GM21447 (cell line): ENCODE data around the gene KIF6.

Experiments used
- ATAC-seq: cut with Tn5 transposase; IDR thresholded peaks from one replicate; pipeline ENCODE4 v1.9.1; 2021; ENCODE audit not compliant: unreplicated experiment

The KIF6 gene

GRCh38 chr6:39602601-39603519 lies 122.3 kb downstream of the KIF6 start:
- ATAC-seq: no peak

DNA sequence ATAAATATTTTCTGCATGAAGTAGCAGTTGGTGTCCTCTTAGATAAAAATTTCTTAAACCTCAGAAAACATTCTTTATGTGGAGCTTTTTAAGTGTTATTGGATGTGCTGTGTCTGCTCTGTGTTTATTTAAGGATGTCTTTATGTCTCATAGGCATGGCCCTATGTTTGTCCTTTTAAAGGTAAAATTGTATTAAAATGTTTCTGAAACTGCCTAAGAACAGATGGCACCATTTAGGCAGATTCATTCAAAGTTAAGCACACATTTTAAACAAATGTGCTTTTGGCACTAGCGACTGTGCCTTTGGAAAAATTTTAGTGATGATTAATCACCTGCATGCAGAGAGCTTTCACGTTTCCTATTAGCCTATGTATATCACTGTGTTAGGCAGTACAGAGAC lies 125.2 kb downstream of the KIF6 start:
- no peak for ATAC-seq

GRCh38 chr6:39599341-39599740 lies 125.9 kb downstream of the KIF6 start:
- ATAC-seq: no peak

GRCh38 chr6:39594285-39594684 lies 130.9 kb downstream of the KIF6 start:
- no peak for ATAC-seq

DNA sequence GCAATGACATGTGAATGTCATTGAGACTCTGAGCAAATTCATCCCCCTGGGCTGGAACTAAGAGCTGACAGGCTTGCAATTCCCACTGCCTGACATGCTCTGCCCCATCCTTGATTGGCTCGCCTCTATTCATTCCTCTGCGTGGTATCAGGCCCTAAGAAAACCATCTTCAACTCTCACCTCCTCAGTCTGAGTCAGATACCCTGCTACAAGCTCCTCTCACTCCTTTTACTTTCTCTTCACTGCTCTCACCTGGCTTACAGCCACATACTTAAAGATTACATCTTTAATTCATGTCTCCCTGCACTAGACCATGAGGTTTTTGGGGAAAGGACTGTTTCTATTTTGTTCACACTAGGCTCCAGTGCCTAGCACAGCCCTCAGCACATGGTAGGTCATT lies 131.6 kb downstream of the KIF6 start:
- no peak for ATAC-seq

DNA sequence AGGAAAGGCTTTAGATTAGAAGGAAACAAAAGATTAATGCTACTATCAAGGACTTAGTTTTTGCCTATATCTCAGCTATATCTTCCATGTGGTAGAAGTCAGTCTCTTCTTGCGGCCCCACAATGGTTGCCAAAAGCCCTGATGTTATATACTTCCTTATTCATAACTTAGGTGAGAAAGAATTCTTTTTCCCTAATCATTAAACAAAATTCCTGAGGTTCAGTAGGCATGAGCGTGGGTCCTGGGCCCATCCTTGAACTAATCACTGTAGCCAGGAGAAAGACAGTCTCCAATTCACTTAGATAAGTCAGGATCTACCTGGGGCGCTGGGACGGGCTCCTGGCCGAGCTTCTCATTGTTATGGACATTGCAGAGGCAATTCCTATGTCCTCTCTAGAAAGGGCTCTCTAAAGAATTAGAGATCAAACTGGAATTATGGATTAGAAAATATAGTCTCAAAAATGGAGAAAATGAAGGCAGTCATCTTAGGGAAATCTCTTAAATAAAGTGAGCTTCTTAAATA lies 134.3 kb downstream of the KIF6 start:
- no peak for ATAC-seq

- ATAC-seq: no peak
Measured at GRCh38 chr6:39587080-39587479, 138.1 kb downstream of the KIF6 start.

- ATAC-seq: no peak
Measured at GRCh38 chr6:39585641-39586040, 139.6 kb downstream of the KIF6 start.

DNA sequence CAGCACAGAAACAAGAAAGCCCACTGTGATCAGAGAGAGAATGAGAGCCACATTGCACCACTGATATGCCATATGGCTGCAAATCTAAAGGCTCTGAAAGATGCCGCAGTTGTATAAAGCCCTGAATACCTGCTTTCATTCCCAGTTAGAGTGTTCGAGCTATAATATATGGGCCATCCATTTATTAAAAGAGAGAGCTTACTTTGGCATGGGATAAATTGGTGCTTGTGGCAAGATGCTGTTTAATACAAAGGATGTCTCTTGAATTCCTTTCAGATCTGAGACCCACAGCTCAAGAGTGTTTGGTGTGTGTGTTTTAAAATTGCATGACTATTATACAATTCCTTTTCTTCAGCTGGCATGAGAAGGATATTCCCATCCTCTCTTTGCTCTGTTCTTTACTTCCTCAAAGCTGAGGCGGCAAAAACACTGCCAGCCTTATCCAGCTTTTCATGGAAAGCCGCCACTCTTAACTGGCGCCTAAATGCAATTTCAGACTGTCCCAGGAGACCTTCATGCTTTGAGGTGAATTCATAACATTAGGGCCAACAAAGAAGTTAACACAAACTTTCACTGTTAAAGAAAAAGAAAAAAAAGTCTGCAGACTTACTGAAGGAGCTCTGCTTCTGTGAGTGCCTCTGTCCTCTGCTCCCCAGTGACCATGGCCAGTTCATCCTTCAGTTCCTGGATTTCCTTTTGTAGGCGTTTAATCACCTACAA lies 147.6 kb downstream of the KIF6 start:
- ATAC-seq: no peak

- no peak for ATAC-seq
Measured at GRCh38 chr6:39576556-39577303, 148.5 kb downstream of the KIF6 start.

- ATAC-seq: no peak
Measured at GRCh38 chr6:39574991-39575390, 150.2 kb downstream of the KIF6 start.

DNA sequence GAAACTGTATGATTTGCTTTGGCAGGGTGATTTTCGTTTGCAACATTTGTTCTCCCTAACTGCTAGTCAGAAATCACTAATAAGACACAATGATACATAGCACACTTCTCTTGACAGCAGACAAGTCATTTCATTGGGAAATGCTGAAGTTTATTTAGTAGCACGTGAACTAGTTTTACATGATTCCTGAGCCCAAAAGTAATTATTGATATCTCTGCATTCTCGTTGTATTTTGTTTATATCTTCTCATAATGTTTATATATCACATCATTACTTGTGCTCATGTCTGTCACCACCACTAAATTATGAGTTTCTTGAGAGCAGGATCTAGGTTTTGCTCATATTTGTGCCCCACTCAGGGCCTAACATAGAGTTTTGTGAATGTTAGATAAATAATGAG lies 151.7 kb downstream of the KIF6 start:
- ATAC-seq: no peak

GRCh38 chr6:39572661-39573340 lies 152.4 kb downstream of the KIF6 start:
- no peak for ATAC-seq

DNA sequence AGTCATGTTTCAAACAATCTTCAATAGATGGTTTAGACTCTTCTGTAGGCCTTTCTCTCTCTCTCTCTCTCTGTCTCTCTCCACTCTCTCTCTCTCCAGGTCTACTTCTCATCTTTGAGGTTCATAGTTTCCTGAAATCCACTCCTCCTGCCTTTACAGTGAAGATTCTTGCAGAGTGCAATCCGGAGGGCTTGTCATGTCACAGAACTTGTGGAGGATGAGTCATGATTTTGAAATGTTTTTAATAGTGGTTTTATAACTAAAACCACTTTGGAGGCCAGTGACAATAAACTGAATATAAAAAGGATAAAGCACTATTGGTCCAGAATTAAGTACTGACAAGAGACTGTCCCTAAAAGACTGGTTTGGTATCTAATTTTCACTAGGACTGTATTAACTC lies 156.3 kb downstream of the KIF6 start:
- ATAC-seq: no peak

DNA sequence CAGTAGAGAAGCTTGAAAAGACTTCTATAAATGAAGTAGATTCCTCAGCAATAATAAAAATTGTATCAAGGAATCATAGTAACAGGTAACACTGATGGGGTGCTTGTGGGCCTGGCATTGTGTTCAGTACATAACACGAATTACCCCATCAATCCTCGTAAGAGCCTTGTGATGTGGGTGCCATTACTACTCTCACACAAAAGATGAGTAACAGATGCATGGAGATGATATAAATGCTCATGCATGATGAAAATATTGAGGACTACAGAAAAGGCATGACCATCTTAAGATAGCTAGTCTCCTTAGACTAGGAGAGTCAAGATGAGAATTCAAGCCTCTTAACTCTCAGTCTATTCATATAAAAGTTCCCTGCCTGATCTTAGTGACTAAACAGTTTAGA lies 158.1 kb downstream of the KIF6 start:
- ATAC-seq: no peak

DNA sequence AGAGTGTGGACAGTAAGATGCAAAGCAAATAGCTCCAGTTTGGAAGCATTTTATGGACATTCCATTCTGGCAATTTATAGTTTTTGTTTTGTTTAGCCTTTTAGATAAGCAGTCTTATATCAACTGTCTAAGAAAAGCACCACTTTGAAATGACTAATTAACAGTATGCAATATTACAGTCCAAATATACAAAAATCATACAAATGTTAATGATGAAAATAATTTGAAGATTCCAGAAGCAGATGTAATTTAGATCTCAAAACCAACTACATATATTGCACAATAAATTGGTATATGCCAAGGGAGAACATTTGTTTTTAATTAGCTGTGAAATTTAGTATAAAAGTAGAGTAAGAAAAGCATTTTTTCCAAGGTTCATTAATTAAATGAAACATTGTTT lies 158.8 kb downstream of the KIF6 start:
- ATAC-seq: no peak

DNA sequence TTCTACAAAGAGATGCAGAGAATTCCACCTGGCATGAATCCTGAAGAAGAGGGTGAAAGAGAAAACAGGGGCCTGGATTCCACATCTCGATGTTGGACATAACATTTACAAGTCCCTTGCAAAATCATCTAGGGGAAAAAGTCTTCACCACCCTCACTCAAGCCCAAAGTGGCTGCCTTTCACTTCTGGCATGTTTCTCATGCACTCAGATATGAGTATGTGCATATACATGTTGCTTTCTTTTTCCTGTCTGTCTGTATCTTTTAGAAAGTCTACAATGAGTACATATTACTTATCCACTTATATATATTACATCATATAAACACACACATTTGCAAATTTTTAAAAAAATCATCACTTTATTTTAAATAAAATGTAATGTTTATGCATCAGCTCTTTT lies 159.3 kb downstream of the KIF6 start:
- no peak for ATAC-seq

DNA sequence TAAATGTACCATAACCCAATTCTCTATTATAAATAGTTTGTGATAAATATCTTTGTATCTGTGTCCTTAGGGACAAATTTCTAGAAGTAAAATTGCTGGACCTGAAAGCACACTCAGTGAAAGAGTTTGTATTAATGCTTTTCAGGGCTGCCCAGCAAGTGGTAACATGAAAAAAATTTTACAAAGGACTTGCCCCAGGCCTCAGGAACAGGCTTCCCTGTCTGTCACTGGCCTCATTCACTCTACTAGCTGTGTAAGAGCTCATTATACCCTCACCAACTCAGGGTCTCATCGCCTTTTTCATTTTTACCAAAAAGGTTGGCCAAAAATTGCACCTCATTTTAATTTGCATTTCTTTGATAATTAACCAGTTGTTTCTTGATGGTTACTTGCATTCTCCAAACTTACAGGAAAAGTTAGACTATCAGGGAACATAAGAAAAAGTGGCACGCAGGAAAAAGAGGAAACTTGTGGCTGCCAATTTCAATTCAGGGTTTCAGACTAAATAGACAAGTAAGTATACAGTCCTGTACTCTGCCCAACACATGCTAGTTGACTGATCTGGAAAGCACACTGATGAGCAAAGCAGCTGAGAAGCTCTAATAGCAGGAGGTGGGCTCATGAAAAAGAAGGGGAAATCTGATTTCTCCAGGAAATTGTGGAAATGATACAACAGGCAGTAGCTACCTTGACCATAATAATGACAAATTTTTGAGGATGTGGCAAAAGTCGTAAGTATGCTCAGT lies 161.5 kb downstream of the KIF6 start:
- ATAC-seq: no peak

DNA sequence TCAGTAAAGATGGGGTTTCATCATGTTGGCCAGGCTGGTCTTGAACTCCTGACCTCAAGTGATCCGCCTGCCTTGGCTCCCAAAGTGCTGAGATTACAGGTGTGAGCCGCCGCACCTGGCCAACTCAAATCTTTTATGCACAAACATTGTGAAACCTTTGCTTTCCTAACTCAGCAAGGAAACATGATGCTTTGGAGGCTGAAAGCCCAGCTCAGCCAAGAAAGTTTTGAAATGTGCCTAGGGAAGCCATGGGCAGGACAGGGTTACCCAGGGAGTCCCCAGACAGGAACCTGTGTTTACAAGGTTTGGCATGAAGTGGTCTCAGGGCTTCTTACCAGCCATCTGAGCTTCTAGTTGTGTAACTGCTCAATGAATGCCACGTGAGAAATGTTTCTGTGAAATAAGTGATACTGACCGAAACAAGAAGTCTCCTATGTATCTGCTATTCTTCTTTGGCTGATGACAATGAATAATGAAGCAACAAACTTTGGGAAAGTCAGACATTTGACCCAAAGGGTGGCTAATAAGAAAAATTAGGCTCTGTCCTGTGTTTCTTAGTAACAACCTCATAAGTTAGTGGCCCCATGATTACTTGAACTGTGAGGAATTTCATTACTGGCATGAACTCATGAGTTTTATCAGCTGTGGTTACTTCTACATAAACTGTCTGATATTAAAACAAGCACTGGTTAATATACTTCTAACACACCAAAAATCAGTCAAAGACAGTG lies 163.5 kb downstream of the KIF6 start:
- no peak for ATAC-seq
